ENCODE results near the gene C19orf33.
A peak's percentile ranks its signal among the peaks of the same experiment; 100 is the strongest.

DNA sequence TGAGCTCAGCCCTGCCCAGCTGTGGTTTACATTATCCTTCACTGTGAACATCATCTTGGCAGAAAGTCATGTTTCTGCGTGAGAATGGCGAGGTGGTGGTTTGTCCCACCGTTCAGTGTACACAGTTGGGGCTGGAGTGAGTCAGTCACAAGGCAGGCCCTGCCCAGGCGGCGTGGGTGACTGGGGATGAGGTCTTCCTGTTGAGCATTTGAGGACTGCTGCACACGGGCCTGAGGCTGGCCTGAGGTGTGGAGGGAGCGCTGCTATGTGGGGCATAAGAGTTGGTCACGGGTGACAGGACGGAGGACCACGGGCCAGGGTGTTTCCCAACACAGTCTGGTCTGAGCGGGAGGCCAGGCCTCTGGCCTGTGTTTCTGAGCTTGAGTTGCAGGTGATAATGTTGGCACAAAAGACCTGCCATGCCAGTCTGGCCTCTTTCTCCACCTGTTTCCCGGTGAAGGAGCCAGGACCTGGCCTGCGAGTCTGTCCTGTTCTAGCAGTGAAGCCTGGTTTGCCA lies 13.4 kb upstream of the C19orf33 start:
- TF ChIP-seq, protein P1, sequence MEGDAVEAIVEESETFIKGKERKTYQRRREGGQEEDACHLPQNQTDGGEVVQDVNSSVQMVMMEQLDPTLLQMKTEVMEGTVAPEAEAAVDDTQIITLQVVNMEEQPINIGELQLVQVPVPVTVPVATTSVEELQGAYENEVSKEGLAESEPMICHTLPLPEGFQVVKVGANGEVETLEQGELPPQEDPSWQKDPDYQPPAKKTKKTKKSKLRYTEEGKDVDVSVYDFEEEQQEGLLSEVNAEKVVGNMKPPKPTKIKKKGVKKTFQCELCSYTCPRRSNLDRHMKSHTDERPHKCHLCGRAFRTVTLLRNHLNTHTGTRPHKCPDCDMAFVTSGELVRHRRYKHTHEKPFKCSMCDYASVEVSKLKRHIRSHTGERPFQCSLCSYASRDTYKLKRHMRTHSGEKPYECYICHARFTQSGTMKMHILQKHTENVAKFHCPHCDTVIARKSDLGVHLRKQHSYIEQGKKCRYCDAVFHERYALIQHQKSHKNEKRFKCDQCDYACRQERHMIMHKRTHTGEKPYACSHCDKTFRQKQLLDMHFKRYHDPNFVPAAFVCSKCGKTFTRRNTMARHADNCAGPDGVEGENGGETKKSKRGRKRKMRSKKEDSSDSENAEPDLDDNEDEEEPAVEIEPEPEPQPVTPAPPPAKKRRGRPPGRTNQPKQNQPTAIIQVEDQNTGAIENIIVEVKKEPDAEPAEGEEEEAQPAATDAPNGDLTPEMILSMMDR (IDR thresholded peaks at IDR 0.05) = no peak
- TF ChIP-seq POLR2A (IDR thresholded peaks at IDR 0.05) = peak in 1 of 2 donors; percentile 52

Measured in thyroid gland (tissue), 4 donors.